GM12875 (cell line): ENCODE data around the gene RNF214.

Source experiments
- H3K4me3 ChIP-seq: one replicate; pipeline ENCODE4 v1.5.1; 2011; ENCODE audit warnings: low read depth, low read length, control low read depth
- CTCF ChIP-seq: IDR thresholded peaks from 2 replicates; pipeline ENCODE4 v1.5.1; 2011; ENCODE audit warnings: low read depth, mild to moderate bottlenecking, control low read depth, inconsistent platforms, low read length, moderate library complexity, borderline replicate concordance; ENCODE audit not compliant: insufficient read depth

The RNF214 gene

DNA sequence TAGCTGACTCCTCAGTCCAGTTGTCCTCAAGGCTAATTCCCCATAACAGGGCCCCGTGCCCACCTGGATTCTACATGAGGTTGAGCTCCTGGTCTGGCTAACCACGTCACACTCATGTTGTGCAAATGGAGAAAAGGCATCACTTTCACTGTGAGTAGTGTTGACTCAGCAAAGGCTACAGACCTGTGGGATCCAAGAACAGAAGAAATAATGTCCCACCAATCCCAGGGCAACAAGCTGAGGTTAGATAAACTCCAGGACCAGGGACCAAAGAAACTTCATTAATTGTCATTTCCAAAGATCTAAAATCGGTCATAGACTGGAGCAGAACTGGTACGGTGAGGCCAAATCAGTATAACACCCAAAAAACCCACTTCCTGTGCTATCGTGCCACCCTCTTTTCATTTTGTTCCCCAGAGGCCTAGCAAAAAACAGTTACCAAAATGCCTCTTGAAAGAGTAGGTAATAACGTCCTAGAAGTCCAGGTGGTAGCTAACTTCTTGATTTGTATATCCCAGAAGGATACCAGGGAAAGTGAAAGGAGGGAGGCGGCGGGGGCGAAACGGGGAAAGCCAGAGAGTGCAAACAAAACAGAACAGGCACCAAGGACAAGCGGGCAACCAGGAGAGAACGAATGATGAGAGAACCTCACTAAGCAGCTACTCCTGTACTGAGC is 2.0 kb upstream of the RNF214 start:
- TF ChIP-seq CTCF: no peak
- peak overlapping the region; percentile 86 for H3K4me3 ChIP-seq

DNA sequence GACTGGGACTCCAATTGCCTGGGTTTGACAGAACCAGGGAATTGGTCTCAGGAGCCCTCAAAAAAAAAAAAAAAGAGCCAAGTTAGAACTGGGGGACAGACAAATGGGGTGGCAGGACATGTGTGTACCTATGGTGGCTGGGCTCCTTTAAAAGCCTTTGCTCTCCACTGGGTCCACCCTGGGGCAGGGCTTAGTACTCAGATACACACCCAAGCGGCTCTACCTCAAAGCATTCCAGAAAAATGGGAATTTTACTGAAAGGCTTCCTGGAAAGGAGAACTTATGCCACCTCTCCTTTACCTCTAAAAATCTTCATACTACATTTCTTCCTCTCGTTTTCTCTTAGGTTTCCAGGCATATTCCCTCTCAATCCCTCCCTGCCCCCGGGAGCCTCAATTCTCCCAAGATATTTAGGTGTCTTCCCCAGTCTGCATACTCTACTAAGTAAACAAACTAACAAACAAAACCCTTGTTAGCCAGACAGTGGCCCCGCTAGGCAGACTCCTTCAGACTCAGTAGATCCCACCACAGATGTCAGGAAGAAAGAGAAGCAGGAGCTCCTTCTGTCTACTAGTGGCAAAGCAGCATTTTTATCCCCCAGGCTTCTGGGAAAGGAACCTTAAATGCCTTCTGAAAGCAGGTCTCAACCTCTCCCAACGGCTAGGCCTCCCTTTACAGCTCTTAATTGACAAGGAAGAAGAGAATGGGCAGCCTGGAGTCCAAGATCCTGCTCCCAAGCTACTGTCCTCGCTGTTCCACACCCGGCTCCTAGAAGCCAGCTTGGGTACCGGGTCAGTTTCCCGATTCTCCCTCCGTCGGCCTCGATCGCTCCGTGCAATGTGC is 1.3 kb upstream of the RNF214 start:
- no peak for TF ChIP-seq CTCF
- H3K4me3 ChIP-seq: peak overlapping the region; percentile 86

GRCh38 chr11:117231842-117232091 is 704 bp upstream of the RNF214 start, which contains the start of gene PCSK7:
Gene PCSK7, minus strand, starts transcription at chr11:117232073. Its CDS starts 2,229 bp downstream, at chr11:117229844.
- no peak for TF ChIP-seq CTCF
- peak within 1 kb of the TSS; percentile 86 for H3K4me3 ChIP-seq

DNA sequence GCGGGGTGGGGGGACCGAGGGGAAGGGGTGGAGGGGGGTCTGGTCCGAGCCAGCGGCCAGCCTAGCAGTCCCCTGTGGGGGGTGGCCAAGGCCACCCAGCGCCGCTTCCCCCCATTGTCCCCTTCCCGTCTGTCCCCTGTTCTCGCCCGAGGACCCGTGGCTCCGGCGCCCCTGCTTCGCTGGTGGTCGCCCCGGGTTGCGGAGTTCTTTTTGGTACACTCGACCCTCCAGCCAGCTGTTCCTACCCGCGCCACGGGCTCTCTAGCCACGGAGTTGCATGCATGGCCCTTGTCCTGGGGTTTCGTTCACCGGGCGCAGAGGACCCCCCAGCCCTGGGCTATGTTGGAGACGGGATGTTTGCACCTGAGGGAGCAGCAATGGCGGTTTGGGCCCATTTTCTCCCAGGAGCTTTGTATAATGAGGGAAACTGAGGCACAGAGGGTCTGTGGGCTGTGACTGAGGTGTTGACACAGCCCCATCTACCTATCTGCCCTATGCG is 489 bp downstream of the RNF214 start:
- TF ChIP-seq CTCF: no peak
- H3K4me3 ChIP-seq: peak overlapping the region; percentile 86

GRCh38 chr11:117238221-117238620 is 5.8 kb downstream of the RNF214 start:
- no peak for TF ChIP-seq CTCF
- no peak overlapping the region for H3K4me3 ChIP-seq

DNA sequence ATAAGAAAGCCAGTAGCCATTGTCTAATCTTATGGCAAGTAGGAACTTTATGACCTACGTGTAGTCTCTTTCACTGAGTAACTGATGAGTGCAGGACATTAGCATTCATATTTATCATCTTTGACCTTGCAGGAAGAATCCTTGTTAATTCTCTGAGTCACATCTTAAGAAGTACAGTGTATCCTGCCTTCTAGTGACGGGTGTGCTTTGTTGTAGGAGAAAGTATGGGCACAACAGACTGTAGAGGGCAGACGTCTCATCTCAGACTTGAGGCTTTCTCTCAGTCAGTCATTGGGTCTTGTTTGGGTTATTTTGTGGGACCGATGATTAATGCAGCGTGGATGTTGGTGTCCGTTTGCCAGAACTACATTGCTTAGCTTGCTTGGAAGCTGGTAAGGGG is 6.8 kb downstream of the RNF214 start:
- no peak for TF ChIP-seq CTCF

GRCh38 chr11:117248341-117248740 is 15.9 kb downstream of the RNF214 start:
- no peak overlapping the region for H3K4me3 ChIP-seq
- no peak for TF ChIP-seq CTCF

More for the DNA sequence above, 6.8 kb downstream of the RNF214 start:
- no peak overlapping the region for H3K4me3 ChIP-seq
